ENCODE measurements around the gene BOD1L1.

GRCh38 chr4:13531625-13531998 is 95.9 kb downstream of the BOD1L1 start:
- TF ChIP-seq POLR2AphosphoS5 (IDR thresholded peaks at IDR 0.05; ENCODE audit: borderline replicate concordance, low read depth, low read length) (no peak), EZH2 (IDR thresholded peaks at IDR 0.05) (no peak)
